ENCODE data around the gene PSG4.
"Not testable (repeated sequence)": the region's sequence is repeated elsewhere in the genome, so short reads cannot be mapped to it uniquely, and the experiment has no call there.

PSG4 gene

GRCh38 chr19:43205471-43206105 lies at the start of gene PSG4:
Gene PSG4 (minus strand): TSS chr19:43205638. CDS start chr19:43205536, 102 bp downstream.
- not testable (repeated sequence) for DNase-seq (ENCODE audit: low read depth in 4 of 4, low spot score in 1 of 4)

GRCh38 chr19:43251428-43251827 lies 46.0 kb upstream of the PSG4 start:
- not testable (repeated sequence) for DNase-seq (ENCODE audit: low read depth in 4 of 4, low spot score in 1 of 4)

- not testable (repeated sequence) for DNase-seq (ENCODE audit: low read depth in 4 of 4, low spot score in 1 of 4)
Observed at GRCh38 chr19:43250296-43250695, 44.9 kb upstream of the PSG4 start.

GRCh38 chr19:43248635-43249002 lies 43.2 kb upstream of the PSG4 start:
- not testable (repeated sequence) for DNase-seq (ENCODE audit: low read depth in 4 of 4, low spot score in 1 of 4)

GRCh38 chr19:43247243-43247880 lies 41.9 kb upstream of the PSG4 start:
- DNase-seq (ENCODE audit: low read depth in 4 of 4, low spot score in 1 of 4): not testable (repeated sequence)

- DNase-seq (ENCODE audit: low read depth in 4 of 4, low spot score in 1 of 4): not testable (repeated sequence)
Observed at GRCh38 chr19:43245848-43246247, 40.4 kb upstream of the PSG4 start.

GRCh38 chr19:43242211-43242610 lies 36.8 kb upstream of the PSG4 start:
- not testable (repeated sequence) for DNase-seq (ENCODE audit: low read depth in 4 of 4, low spot score in 1 of 4)

GRCh38 chr19:43238213-43238612 lies 32.8 kb upstream of the PSG4 start:
- DNase-seq (ENCODE audit: low read depth in 4 of 4, low spot score in 1 of 4): not testable (repeated sequence)

GRCh38 chr19:43235686-43236085 lies 30.2 kb upstream of the PSG4 start:
- DNase-seq (ENCODE audit: low read depth in 4 of 4, low spot score in 1 of 4): not testable (repeated sequence)

GRCh38 chr19:43229315-43229714 lies 23.9 kb upstream of the PSG4 start:
- no peak for DNase-seq (ENCODE audit: low read depth in 4 of 4, low spot score in 1 of 4)

GRCh38 chr19:43228730-43229129 lies 23.3 kb upstream of the PSG4 start:
- DNase-seq (ENCODE audit: low read depth in 4 of 4, low spot score in 1 of 4): peak in 1 of 4 experiments; percentile 0

- not testable (repeated sequence) for DNase-seq (ENCODE audit: low read depth in 4 of 4, low spot score in 1 of 4)
Observed at GRCh38 chr19:43226986-43227385, 21.5 kb upstream of the PSG4 start.

- DNase-seq (ENCODE audit: low read depth in 4 of 4, low spot score in 1 of 4): no peak
Observed at GRCh38 chr19:43224855-43225253, 19.4 kb upstream of the PSG4 start.

GRCh38 chr19:43224201-43224854 lies 18.9 kb upstream of the PSG4 start:
- not testable (repeated sequence) for DNase-seq (ENCODE audit: low read depth in 4 of 4, low spot score in 1 of 4)

GRCh38 chr19:43221891-43222290 lies 16.5 kb upstream of the PSG4 start:
- DNase-seq (ENCODE audit: low read depth in 4 of 4, low spot score in 1 of 4): not testable (repeated sequence)

GRCh38 chr19:43219136-43219535 lies 13.7 kb upstream of the PSG4 start:
- not testable (repeated sequence) for DNase-seq (ENCODE audit: low read depth in 4 of 4, low spot score in 1 of 4)

- DNase-seq (ENCODE audit: low read depth in 4 of 4, low spot score in 1 of 4): not testable (repeated sequence)
Observed at GRCh38 chr19:43215881-43216280, 10.4 kb upstream of the PSG4 start.

GRCh38 chr19:43207991-43208390 lies 2.6 kb upstream of the PSG4 start:
- no peak for DNase-seq (ENCODE audit: low read depth in 4 of 4, low spot score in 1 of 4)

- peak in 1 of 4 experiments; percentile 12 for DNase-seq (ENCODE audit: low read depth in 4 of 4, low spot score in 1 of 4)
Observed at GRCh38 chr19:43207174-43207573, 1.7 kb upstream of the PSG4 start.

GRCh38 chr19:43203611-43204010 lies 1.8 kb downstream of the PSG4 start:
- not testable (repeated sequence) for DNase-seq (ENCODE audit: low read depth in 4 of 4, low spot score in 1 of 4)

GRCh38 chr19:43201891-43202290 lies 3.5 kb downstream of the PSG4 start:
- DNase-seq (ENCODE audit: low read depth in 4 of 4, low spot score in 1 of 4): not testable (repeated sequence)

- DNase-seq (ENCODE audit: low read depth in 4 of 4, low spot score in 1 of 4): not testable (repeated sequence)
Observed at GRCh38 chr19:43201337-43201801, 4.1 kb downstream of the PSG4 start.
